Ascending aorta (tissue), 2 donors: ENCODE results near the gene PDAP1. TPM values are rescaled to one million over a fixed set of nuclear protein-coding genes. Genes with fewer than 3 reads are reported as not detected.
"Not testable (repeated sequence)": the region's sequence is repeated elsewhere in the genome, so short reads cannot be mapped to it uniquely, and the experiment has no call there.

Experiments
- DNase-seq, 2 donors: peaks; one replicate each; pipeline ENCODE4 v3.0.0-alpha.2; 2019; ENCODE audit warnings: low spot score in 2 of 2
- H3K27ac ChIP-seq, 2 donors: fragments of 200-600 bp; sonication (generic); one replicate each; pipeline ENCODE4 v1.5.1; 2016 to 2017; ENCODE audit warnings: mild to moderate bottlenecking in 1 of 2
- H3K27me3 ChIP-seq: fragments of 200-600 bp; sonication (generic); one replicate; pipeline ENCODE4 v1.5.1; 2017
- H3K36me3 ChIP-seq, 2 donors: fragments of 200-600 bp; sonication (generic); one replicate each; pipeline ENCODE4 v1.5.1; 2016
- H3K4me1 ChIP-seq, 2 donors: fragments of 200-600 bp; sonication (generic); one replicate each; pipeline ENCODE4 v1.5.1; 2016 to 2017; ENCODE audit warnings: mild to moderate bottlenecking in 1 of 2
- H3K4me3 ChIP-seq, 2 donors: fragments of 200-600 bp; sonication (generic); one replicate each; pipeline ENCODE4 v1.5.1; 2016 to 2017; ENCODE audit warnings: mild to moderate bottlenecking in 1 of 2
- H3K9me3 ChIP-seq, 2 donors: fragments of 200-600 bp; sonication (generic); one replicate each; pipeline ENCODE4 v1.5.1; 2016
- intact Hi-C: fragments of 100-400 bp; cut with DNase I; formaldehyde crosslinking; loops from one replicate; pipeline ENCODE4 v1.15.1; 2023
- total RNA-seq: library from RNA; depleted of rRNA; stranded (reverse); fragments of >200 nt; gene quantifications from one replicate; pipeline ENCODE4 v1.1.0, GENCODE V29; 2016
- TF ChIP-seq, protein P1 (sequence below), 3 experiments: fragments of 200-600 bp in 2 of 3; fragments of 450-650 bp in 1 of 3; sonication (generic) in 2 of 3; IDR thresholded peaks; one replicate each; pipeline ENCODE4 v1.5.1; 2016 to 2019; ENCODE audit warnings: antibody characterized with exemption in 3 of 3, mild to moderate bottlenecking in 1 of 3, moderate library complexity in 1 of 3

The PDAP1 gene
- total RNA-seq, 1 donor from 2014 or later: 104 TPM

DNA sequence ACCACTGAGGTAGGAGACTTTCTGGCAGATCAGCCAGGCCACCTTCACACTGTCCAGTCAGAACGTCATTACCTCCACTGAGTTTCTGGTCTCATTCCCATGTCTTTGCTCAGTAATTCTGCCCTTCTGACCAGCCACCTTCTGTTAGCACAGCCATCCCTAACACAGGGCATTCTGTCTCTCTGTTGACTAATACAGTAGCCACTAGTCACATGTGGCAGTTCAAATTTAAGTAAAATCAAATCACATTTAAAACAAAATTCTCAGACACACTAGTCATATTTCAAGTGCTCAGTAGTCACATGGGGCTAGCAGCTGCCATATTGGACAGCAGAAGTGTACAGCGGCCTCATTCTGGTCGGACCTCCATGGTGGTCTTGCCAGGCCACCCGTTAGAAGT, 37.7 kb upstream of the PDAP1 start:
- Histone ChIP-seq H3K4me1 (peaks cover 0 to 9% of the 10 kb centered on the region in 2 donors), H3K27ac (no peak overlapping the region), H3K27me3 (no peaks in the 10 kb centered on the region), H3K9me3 (no peaks in the 10 kb centered on the region), H3K4me3 (no peak overlapping the region), H3K36me3 (peaks cover 55 to 63% of the 10 kb centered on the region in 2 donors)
- TF ChIP-seq, protein P1, sequence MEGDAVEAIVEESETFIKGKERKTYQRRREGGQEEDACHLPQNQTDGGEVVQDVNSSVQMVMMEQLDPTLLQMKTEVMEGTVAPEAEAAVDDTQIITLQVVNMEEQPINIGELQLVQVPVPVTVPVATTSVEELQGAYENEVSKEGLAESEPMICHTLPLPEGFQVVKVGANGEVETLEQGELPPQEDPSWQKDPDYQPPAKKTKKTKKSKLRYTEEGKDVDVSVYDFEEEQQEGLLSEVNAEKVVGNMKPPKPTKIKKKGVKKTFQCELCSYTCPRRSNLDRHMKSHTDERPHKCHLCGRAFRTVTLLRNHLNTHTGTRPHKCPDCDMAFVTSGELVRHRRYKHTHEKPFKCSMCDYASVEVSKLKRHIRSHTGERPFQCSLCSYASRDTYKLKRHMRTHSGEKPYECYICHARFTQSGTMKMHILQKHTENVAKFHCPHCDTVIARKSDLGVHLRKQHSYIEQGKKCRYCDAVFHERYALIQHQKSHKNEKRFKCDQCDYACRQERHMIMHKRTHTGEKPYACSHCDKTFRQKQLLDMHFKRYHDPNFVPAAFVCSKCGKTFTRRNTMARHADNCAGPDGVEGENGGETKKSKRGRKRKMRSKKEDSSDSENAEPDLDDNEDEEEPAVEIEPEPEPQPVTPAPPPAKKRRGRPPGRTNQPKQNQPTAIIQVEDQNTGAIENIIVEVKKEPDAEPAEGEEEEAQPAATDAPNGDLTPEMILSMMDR (IDR thresholded peaks at IDR 0.05): no peak
- DNase-seq: no peak
- intact Hi-C loops: no loop called here

DNA sequence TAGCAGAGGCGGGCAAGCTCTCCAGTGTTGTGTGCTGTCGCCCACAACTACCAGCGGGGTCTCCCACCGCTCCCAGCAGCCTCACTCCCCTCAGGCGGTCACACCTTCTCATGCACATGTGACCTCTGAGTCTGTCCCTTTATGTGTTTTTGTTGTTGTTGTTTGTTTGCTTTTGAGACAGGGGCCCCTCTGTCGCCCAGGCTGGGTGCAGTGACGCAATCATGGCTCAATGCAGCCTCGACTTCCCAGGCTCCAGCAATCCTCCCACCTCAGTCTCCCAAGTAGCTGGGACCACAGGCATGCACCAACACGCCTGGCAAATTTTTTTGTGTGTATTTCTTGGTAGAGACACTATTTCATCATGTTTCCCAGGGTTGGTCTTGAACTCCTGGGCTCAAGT, 31.8 kb upstream of the PDAP1 start:
- Histone ChIP-seq H3K4me3 (peak overlapping the region; percentile 80 to 91), H3K36me3 (peaks cover 5 to 12% of the 10 kb centered on the region in 2 donors), H3K4me1 (peaks cover 5 to 22% of the 10 kb centered on the region in 2 donors), H3K9me3 (no peaks in the 10 kb centered on the region), H3K27ac (peak overlapping the region in 1 of 2 donors; percentile 85), H3K27me3 (no peaks in the 10 kb centered on the region)
- no peak for DNase-seq
- intact Hi-C loops: no loop called here
- TF ChIP-seq, protein P1 (IDR thresholded peaks at IDR 0.05): no peak

DNA sequence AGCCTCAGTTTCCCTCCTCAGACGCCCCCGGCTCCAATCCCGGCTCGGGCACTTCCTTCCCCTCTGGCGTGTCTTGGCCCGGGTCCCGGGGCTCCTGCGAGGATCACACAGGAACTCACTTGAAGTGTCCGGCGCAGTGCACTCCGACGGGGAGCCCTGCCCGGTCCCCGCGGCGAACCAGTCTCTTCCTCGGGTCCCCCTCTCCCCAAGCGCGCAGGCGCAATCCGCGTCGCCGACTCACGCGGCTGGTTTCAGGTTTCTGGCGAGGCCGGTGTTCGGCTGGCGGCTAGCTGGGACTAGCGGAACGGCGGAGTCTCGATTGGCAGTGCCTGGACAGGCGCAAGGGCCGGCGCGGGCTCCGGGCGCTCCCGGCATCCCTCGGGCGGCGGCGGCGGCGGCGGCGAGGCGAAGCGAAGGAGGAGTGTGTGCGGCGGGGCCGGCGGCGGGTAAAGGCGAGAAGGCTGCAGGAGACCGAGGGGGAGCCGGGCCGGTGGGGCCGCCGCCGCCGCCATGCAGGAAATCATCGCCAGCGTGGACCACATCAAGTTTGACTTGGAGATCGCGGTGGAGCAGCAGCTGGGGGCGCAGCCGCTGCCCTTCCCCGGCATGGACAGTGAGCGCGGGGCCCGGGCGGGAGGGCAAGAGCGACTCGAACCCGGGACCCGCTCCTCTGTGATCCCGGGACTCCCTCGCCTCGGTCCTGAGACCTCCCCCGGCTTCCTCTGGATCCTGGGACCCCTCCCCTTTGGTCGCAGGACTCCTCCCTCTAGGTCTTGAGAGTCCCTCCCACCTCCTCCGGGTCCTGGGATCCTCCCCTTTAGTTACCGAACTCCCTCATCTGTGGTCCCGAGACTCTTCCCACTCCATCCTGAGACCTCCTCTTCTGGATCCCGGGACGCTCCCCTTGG, 30.4 kb upstream of the PDAP1 start, which contains the start of the genes CPSF4 and PTCD1:
TSS of gene CPSF4 (plus strand) at position 371 of the 908 bp plus-strand sequence. CDS start at position 511, 140 bp downstream.
TSS of gene PTCD1 (minus strand) at position 226 of the 908 bp plus-strand sequence. CDS start 3,556 bp downstream, outside the sequence.
- Histone ChIP-seq H3K4me3 (peak within 1 kb of the TSS; percentile 80 to 91), H3K36me3 (peaks cover 10 to 13% of the 10 kb centered on the region in 2 donors), H3K27ac (peak within 1 kb of the TSS; percentile 85 to 87), H3K4me1 (peaks cover 5 to 22% of the 10 kb centered on the region in 2 donors), H3K9me3 (no peaks in the 10 kb centered on the region), H3K27me3 (no peaks in the 10 kb centered on the region)
- intact Hi-C loops: loop anchor here (2.0 kb wide), 2 partner anchors 28 to 30 kb away; partner anchors contain the start of genes ATP5MF, BUD31 and PDAP1
- TF ChIP-seq, protein P1 (IDR thresholded peaks at IDR 0.05): no peak
- DNase-seq: peak; percentile 79 to 97

DNA sequence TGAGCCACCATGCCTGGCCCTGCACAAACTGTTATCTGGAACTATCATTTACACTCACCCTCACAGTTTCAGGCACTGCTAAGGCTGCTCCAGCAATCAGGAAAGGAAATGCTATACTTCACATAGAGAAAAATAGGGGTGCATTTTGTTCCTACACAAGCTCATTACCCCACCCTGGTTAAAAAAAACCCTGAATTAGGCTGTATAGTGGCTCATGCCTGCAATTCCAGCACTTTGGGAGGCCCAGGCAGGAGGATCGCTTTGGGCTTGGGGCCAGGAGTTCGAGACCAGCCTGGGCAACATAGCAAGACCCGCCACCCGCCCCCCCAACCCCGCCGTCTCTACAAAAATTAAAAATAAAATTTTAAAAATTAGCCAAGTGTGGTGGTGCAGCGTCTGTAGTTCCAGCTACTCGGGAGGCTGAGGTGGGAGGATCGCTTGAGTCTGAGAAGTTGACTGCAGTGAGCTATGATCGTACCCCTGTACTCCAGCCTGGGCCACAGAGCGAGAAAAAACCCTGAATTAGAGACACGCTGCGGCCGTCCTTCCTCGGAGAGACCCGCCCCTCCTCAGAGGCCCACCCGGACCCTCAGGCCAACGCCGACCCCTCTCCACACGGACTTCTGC, 29.7 kb upstream of the PDAP1 start:
- no peaks in the 10 kb centered on the region for H3K9me3 ChIP-seq
- H3K4me3 ChIP-seq: peak overlapping the region; percentile 80 to 91
- no peaks in the 10 kb centered on the region for H3K27me3 ChIP-seq
- TF ChIP-seq, protein P1 (IDR thresholded peaks at IDR 0.05): no peak
- peaks cover 8 to 17% of the 10 kb centered on the region in 2 donors for H3K36me3 ChIP-seq
- peak overlapping the region; percentile 85 to 87 for H3K27ac ChIP-seq
- no peak for DNase-seq
- H3K4me1 ChIP-seq: peaks cover 5 to 22% of the 10 kb centered on the region in 2 donors
- intact Hi-C loops: loop anchor here (2.0 kb wide), 2 partner anchors 29 kb away; partner anchors contain the start of genes ATP5MF, BUD31 and PDAP1

DNA sequence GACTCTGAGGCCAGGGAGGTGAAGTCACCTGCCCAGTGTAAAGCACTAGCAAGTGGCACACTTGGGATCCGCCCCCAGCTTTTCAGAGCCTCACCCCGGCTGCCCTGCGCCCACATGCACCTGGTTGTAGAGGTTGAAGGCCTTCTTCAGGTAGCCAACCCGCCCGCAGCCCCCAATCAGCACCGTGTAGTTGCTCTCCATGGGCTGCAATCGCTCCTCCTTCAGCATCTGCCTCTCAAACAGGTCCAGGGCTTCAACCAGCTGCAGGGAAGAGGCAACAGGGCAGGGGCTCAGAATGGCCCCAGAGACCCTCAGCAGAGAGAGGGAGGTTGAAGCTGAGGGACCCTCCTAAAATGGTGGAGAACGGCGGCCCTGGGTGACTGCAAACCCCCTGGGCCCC, 24.8 kb upstream of the PDAP1 start:
- TF ChIP-seq, protein P1 (IDR thresholded peaks at IDR 0.05): no peak
- intact Hi-C loops: no loop called here
- H3K36me3 ChIP-seq: peaks cover 27 to 61% of the 10 kb centered on the region in 2 donors

DNA sequence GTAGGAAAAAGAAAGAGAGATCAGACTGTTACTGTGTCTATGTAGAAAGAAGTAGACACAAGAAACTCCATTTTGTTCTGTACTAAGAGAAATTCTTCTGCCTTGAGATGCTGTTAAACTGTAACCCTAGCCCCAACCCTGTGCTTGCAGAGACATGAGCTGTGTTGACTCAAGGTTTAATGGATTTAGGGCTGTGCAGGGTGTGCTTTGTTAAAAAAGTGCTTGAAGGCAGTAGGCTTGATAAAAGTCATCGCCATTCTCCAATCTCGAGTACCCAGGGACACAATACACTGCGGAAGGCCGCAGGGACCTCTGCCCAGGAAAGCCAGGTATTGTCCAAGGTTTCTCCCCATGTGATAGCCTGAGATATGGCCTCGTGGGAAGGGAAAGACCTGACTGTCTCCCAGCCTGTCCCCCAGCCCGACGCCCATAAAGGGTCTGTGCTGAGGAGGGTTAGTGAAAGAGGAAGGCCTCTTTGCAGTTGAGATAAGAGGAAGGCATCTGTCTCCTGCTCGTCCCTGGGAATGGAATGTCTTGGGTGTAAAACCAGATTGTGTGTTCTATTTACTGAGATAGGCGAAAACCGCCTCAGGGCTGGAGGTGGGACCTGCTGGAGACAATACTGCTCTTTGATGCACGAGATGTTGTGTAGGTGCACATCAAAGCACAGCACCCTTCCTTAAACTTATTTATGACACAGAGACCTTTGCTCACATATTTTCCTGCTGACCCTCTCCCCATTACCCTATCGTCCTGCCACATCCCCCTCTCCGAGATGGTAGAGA, 23.6 kb upstream of the PDAP1 start:
- H3K36me3 ChIP-seq: peaks cover 27 to 61% of the 10 kb centered on the region in 2 donors
- H3K9me3 ChIP-seq, intact Hi-C loops, H3K27ac ChIP-seq, H3K4me3 ChIP-seq, DNase-seq, H3K27me3 ChIP-seq, H3K4me1 ChIP-seq: not testable (repeated sequence)

More for the DNA sequence above, 24.8 kb upstream of the PDAP1 start:
- peaks cover 0 to 4% of the 10 kb centered on the region in 2 donors for H3K4me1 ChIP-seq
- no peaks in the 10 kb centered on the region for H3K27me3 ChIP-seq
- no peak overlapping the region for H3K4me3 ChIP-seq
- H3K9me3 ChIP-seq: no peaks in the 10 kb centered on the region
- no peak for DNase-seq
- no peak overlapping the region for H3K27ac ChIP-seq
